ENCODE results near the gene ERBIN.
A peak's percentile ranks its signal among the peaks of the same experiment; 100 is the strongest.
"Not testable (repeated sequence)": the region's sequence is repeated elsewhere in the genome, so short reads cannot be mapped to it uniquely, and the experiment has no call there.

Gene ERBIN

DNA sequence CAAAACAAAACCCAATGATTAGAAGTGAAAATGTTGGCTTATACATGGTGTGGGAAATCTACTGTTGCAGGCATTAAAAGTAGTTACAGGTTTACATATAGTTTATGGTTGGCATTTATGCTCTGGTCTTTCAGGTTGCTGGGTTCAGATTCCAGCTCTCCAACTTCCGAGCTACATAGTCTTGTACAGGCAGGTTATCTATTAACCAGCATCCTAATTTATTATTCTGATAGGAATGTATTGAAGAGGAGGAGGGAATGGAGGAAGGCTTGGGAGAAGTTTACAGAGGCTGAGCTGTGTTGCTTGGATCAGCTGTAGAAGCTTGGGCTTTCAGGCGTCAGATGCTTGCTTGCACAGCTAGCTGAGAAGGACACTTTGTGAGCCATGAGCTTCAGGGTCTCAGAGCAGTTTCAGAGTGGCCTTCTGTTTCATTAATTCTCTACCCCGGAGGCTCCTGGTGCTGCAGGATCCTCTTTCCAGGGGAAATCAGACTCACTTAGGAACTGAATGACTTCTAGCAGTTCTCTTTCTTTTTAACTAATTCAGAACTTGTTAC is 11.7 kb upstream of the ERBIN start:
- Histone ChIP-seq H3K4me3 (ENCODE audit: insufficient read depth, low read depth, low read length, poor library complexity, severe bottlenecking) (no peak overlapping the region), H3K36me3 (ENCODE audit: control insufficient read depth, insufficient read depth, low read length) (no peaks in the 10 kb centered on the region), H3K27me3 (replicated peaks; ENCODE audit: control insufficient read depth, insufficient read depth, low read length, poor library complexity, severe bottlenecking) (no peaks in the 10 kb centered on the region), H3K9me3 (ENCODE audit: control insufficient read depth, low read length) (no peaks in the 10 kb centered on the region), H3K4me1 (ENCODE audit: control insufficient read depth, insufficient read depth, low read length, poor library complexity, severe bottlenecking) (no peaks in the 10 kb centered on the region), H3K27ac (ENCODE audit: insufficient read depth, low read length, poor library complexity, severe bottlenecking) (no peak overlapping the region)
- no peak for DNase-seq

DNA sequence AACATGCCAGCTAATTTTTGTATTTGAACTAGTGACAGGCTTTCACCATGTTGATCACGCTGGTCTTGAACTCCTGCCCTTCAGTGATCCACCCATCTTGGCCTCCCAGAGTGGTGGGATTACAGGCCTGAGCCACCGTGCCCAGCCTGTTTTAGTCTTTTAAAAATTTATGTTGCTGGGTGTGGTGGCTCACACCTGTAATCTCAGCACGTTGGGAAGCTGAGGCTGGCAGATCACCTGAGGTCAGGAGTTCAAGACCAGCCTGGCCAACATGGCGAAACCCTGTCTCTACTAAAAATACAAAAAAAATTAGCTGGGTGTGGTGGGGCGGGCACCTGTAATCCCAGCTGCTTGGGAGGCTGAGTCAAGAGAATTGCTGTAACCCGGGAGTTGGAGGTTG is 10.7 kb upstream of the ERBIN start:
- H3K9me3 ChIP-seq (ENCODE audit: control insufficient read depth, low read length); H3K27me3 ChIP-seq (replicated peaks; ENCODE audit: control insufficient read depth, insufficient read depth, low read length, poor library complexity, severe bottlenecking); DNase-seq; H3K4me3 ChIP-seq (ENCODE audit: insufficient read depth, low read depth, low read length, poor library complexity, severe bottlenecking); H3K4me1 ChIP-seq (ENCODE audit: control insufficient read depth, insufficient read depth, low read length, poor library complexity, severe bottlenecking); H3K36me3 ChIP-seq (ENCODE audit: control insufficient read depth, insufficient read depth, low read length); H3K27ac ChIP-seq (ENCODE audit: insufficient read depth, low read length, poor library complexity, severe bottlenecking): not testable (repeated sequence)

DNA sequence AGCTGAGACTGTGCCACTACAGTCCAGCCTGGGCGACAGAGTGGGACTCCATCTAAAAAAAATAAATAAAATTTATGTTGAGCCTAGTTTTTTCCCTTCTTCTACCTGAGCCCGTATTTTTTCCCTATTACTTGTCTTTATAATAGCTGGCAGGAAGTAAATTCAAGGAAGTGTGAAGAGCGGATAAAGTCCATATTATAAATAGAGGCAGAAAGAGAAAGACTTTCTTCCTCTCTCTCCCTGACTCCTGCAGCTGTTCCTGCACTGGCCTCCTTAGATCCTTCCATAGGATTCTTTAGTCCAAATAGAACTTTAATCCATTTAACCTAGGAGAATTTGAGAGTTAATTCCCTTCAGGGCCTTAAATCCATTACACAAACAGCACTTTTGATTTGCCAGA is 10.3 kb upstream of the ERBIN start:
- Histone ChIP-seq H3K27ac (ENCODE audit: insufficient read depth, low read length, poor library complexity, severe bottlenecking) (no peak overlapping the region), H3K27me3 (replicated peaks; ENCODE audit: control insufficient read depth, insufficient read depth, low read length, poor library complexity, severe bottlenecking) (no peaks in the 10 kb centered on the region), H3K9me3 (ENCODE audit: control insufficient read depth, low read length) (no peaks in the 10 kb centered on the region), H3K4me3 (ENCODE audit: insufficient read depth, low read depth, low read length, poor library complexity, severe bottlenecking) (no peak overlapping the region), H3K36me3 (ENCODE audit: control insufficient read depth, insufficient read depth, low read length) (no peaks in the 10 kb centered on the region), H3K4me1 (ENCODE audit: control insufficient read depth, insufficient read depth, low read length, poor library complexity, severe bottlenecking) (no peaks in the 10 kb centered on the region)
- no peak for DNase-seq

DNA sequence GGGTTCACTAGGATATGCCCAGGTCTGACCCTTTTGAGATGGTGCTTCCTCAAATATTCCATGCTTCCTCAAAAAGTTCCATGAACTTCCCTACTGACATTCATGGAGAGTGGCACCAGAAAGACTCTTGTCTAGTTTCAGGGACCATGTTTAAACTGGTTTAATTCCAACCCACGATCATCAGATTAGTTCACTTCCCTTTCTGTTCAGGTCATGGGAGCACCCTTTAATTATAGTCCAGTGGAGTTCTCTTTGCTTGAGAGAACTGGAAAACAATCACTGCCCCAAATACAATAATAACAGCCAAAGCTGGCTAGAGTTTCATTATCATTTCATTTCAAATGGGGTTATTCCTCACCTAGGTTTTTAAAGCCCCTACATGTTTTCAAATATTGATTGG is 9.7 kb upstream of the ERBIN start:
- Histone ChIP-seq H3K27me3 (replicated peaks; ENCODE audit: control insufficient read depth, insufficient read depth, low read length, poor library complexity, severe bottlenecking) (no peaks in the 10 kb centered on the region), H3K9me3 (ENCODE audit: control insufficient read depth, low read length) (no peaks in the 10 kb centered on the region), H3K4me1 (ENCODE audit: control insufficient read depth, insufficient read depth, low read length, poor library complexity, severe bottlenecking) (no peaks in the 10 kb centered on the region), H3K4me3 (ENCODE audit: insufficient read depth, low read depth, low read length, poor library complexity, severe bottlenecking) (no peak overlapping the region), H3K27ac (ENCODE audit: insufficient read depth, low read length, poor library complexity, severe bottlenecking) (no peak overlapping the region), H3K36me3 (ENCODE audit: control insufficient read depth, insufficient read depth, low read length) (no peaks in the 10 kb centered on the region)
- DNase-seq = no peak

DNA sequence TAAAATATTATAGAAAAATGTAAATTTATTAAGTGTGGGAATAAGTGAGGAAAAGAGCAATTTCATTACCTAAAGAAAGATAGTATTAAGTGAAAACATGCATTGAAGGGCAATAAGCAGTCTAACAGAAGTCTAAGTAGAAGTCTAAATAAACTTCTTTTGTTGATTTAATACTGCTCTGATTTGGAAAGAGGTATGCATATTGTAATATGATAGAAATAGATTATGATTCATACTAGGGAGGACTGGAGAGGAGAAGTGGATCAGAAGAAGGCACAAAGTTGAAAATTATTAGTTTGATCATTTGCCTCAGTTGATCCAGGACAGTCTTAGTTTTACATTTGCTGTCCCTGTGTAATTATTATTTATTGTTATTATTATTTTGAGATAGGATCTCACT is 6.6 kb upstream of the ERBIN start:
- no peak overlapping the region for H3K27ac ChIP-seq (ENCODE audit: insufficient read depth, low read length, poor library complexity, severe bottlenecking)
- no peaks in the 10 kb centered on the region for H3K27me3 ChIP-seq (replicated peaks; ENCODE audit: control insufficient read depth, insufficient read depth, low read length, poor library complexity, severe bottlenecking)
- no peaks in the 10 kb centered on the region for H3K36me3 ChIP-seq (ENCODE audit: control insufficient read depth, insufficient read depth, low read length)
- no peaks in the 10 kb centered on the region for H3K9me3 ChIP-seq (ENCODE audit: control insufficient read depth, low read length)
- DNase-seq = no peak
- no peaks in the 10 kb centered on the region for H3K4me1 ChIP-seq (ENCODE audit: control insufficient read depth, insufficient read depth, low read length, poor library complexity, severe bottlenecking)
- no peak overlapping the region for H3K4me3 ChIP-seq (ENCODE audit: insufficient read depth, low read depth, low read length, poor library complexity, severe bottlenecking)

DNA sequence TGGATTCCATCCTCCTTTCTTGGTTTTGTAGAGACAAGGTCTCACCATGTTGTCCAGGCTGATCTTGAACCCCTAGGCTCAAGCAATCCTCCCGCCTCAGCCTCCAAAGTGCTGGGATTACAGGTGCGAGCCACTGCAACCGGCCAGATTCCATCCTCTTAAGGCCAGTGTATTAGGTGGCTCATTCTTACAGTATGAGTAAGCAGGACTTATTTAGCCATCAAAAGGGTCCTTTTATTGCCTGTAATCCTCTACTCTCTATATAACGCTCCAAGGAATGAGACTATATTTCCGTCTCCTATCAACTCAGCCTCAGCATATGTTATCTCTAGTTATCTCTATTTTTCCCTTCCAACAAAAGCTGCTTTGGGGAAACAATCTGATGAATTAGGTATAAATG is 3.0 kb upstream of the ERBIN start:
- Histone ChIP-seq H3K4me3 (ENCODE audit: insufficient read depth, low read depth, low read length, poor library complexity, severe bottlenecking) (no peak overlapping the region), H3K27ac (ENCODE audit: insufficient read depth, low read length, poor library complexity, severe bottlenecking) (no peak overlapping the region), H3K27me3 (replicated peaks; ENCODE audit: control insufficient read depth, insufficient read depth, low read length, poor library complexity, severe bottlenecking) (no peaks in the 10 kb centered on the region), H3K4me1 (ENCODE audit: control insufficient read depth, insufficient read depth, low read length, poor library complexity, severe bottlenecking) (no peaks in the 10 kb centered on the region), H3K9me3 (ENCODE audit: control insufficient read depth, low read length) (no peaks in the 10 kb centered on the region), H3K36me3 (ENCODE audit: control insufficient read depth, insufficient read depth, low read length) (no peaks in the 10 kb centered on the region)
- DNase-seq = no peak

DNA sequence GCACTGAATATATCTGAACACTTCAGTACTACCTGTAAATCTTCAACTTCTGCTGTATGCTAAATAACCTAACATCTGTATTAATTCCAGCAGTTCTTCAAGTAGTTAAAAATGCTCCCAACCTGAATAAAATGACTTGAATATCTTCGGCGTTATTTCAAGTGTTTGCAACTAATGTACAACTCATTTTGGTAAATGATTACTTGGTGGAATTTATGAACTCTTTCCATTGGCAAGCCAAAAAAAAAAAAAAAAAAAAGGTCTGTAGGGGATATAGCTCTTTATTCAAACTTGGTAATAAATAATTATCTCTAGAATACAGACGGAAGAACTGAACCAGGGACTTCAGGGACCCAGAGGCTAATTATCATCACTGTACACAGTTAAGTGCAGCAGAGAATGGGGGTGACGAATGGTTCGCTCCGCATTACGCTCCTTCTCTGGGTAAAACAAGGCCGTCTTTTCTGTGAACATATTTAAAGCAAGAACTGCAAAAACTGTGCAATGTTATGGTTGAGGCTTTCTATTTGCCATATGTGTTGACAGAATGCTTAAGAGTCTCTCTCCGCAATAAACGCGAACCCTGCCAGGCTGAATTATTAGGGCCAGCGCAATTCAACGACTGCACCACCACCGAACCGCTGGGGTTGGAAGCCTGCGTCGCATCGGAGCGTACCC is 1.9 kb upstream of the ERBIN start:
- Histone ChIP-seq H3K4me3 (ENCODE audit: insufficient read depth, low read depth, low read length, poor library complexity, severe bottlenecking) (peak overlapping the region; percentile 61), H3K36me3 (ENCODE audit: control insufficient read depth, insufficient read depth, low read length) (no peaks in the 10 kb centered on the region), H3K9me3 (ENCODE audit: control insufficient read depth, low read length) (no peaks in the 10 kb centered on the region), H3K27ac (ENCODE audit: insufficient read depth, low read length, poor library complexity, severe bottlenecking) (peak overlapping the region; percentile 81), H3K4me1 (ENCODE audit: control insufficient read depth, insufficient read depth, low read length, poor library complexity, severe bottlenecking) (no peaks in the 10 kb centered on the region), H3K27me3 (replicated peaks; ENCODE audit: control insufficient read depth, insufficient read depth, low read length, poor library complexity, severe bottlenecking) (no peaks in the 10 kb centered on the region)
- no peak for DNase-seq

DNA sequence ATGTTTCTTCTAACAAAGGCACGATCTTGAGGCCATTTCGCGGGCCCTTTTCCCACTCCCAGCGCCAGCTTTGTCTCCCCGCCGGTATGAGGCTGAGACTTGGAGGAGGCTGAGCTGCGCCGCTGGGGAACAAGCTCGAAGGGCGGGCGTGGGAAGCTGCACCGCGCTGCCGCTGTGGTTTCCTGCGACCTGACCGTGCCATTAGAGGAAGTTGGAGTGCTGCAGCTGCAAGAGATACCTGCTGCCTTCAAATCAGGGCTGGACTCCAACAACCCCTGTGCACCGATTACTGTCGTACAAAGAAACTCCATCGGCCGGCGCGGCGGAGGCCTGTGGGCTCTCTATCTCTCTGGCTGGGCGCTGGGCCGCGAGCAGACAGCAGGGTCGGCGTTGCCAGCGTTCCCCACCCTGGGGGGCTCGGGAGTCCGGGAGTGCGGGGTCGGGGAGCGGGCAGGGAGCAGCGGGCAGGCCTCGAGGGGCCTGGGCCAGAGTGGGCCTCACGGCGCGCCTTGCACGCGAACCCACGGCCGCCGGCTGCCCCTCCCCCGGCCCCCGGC is 1.3 kb upstream of the ERBIN start:
- Histone ChIP-seq H3K4me3 (ENCODE audit: insufficient read depth, low read depth, low read length, poor library complexity, severe bottlenecking) (peak overlapping the region; percentile 61), H3K36me3 (ENCODE audit: control insufficient read depth, insufficient read depth, low read length) (no peaks in the 10 kb centered on the region), H3K4me1 (ENCODE audit: control insufficient read depth, insufficient read depth, low read length, poor library complexity, severe bottlenecking) (peaks cover 4% of the 10 kb centered on the region), H3K9me3 (ENCODE audit: control insufficient read depth, low read length) (no peaks in the 10 kb centered on the region), H3K27me3 (replicated peaks; ENCODE audit: control insufficient read depth, insufficient read depth, low read length, poor library complexity, severe bottlenecking) (no peaks in the 10 kb centered on the region), H3K27ac (ENCODE audit: insufficient read depth, low read length, poor library complexity, severe bottlenecking) (peak overlapping the region; percentile 81)
- peak; percentile 65 to 67 (median 65) for DNase-seq

DNA sequence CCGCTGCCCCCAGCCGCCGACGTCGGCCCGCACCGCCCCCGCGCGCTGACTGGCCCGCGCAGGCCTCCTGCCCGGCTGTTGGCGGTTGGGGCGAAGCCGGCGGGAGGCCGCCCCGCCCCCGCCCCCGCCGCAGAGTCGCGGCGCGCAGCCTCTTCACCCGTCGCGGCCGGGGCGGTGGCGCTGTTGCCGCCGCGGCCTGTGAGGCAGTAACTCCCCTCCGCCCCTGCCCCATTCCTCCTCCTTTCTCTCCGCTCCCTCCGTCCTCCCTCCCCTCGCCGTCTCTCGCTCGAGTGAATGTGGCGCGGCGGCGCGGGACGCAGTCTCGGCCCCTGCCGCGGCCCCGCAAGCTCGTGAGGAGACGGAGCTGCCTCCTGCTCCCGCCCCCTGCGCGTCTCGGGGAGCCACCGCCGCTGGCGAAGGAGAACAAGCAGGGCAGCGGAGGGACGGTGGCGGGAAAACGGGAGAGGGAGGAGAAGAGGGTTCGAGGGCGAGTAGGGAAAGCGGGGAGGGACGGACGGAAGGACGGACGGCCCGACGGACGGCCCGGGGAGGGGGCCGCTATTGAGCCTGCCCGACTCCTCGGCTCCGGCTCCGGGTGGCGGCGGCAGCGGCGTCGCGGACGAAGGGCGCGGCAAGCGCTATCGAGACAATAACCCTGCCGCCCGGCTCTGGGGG is 637 bp upstream of the ERBIN start:
- no peaks in the 10 kb centered on the region for H3K27me3 ChIP-seq (replicated peaks; ENCODE audit: control insufficient read depth, insufficient read depth, low read length, poor library complexity, severe bottlenecking)
- peak overlapping the region; percentile 97 for H3K27ac ChIP-seq (ENCODE audit: insufficient read depth, low read length, poor library complexity, severe bottlenecking)
- no peaks in the 10 kb centered on the region for H3K9me3 ChIP-seq (ENCODE audit: control insufficient read depth, low read length)
- peak; percentile 74 to 77 (median 75) for DNase-seq
- H3K4me1 ChIP-seq (ENCODE audit: control insufficient read depth, insufficient read depth, low read length, poor library complexity, severe bottlenecking) = peaks cover 7% of the 10 kb centered on the region
- peak overlapping the region; percentile 86 for H3K4me3 ChIP-seq (ENCODE audit: insufficient read depth, low read depth, low read length, poor library complexity, severe bottlenecking)
- no peaks in the 10 kb centered on the region for H3K36me3 ChIP-seq (ENCODE audit: control insufficient read depth, insufficient read depth, low read length)

DNA sequence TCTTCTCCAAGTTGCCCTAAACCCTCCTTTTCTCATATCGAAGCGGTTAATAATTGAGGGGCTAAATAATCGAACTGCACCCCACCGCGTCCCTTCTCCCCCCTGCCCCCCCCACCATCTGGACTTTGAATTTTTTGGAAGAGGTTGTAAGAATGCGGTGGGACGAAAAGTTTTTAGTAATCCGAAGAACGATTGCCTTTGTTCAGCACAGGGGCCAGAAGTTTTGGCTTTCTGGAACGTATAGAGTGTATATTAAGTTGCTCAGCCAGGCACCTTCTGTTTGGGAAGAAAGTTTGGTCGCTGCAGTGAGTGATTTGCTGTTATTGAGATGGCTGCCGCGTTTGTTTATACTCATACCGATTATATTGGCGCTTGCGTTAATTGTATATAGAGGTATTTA is 518 bp downstream of the ERBIN start:
- H3K27ac ChIP-seq (ENCODE audit: insufficient read depth, low read length, poor library complexity, severe bottlenecking) = peak overlapping the region; percentile 97
- H3K9me3 ChIP-seq (ENCODE audit: control insufficient read depth, low read length) = no peaks in the 10 kb centered on the region
- peaks cover 7% of the 10 kb centered on the region for H3K4me1 ChIP-seq (ENCODE audit: control insufficient read depth, insufficient read depth, low read length, poor library complexity, severe bottlenecking)
- no peaks in the 10 kb centered on the region for H3K36me3 ChIP-seq (ENCODE audit: control insufficient read depth, insufficient read depth, low read length)
- H3K4me3 ChIP-seq (ENCODE audit: insufficient read depth, low read depth, low read length, poor library complexity, severe bottlenecking) = peak overlapping the region; percentile 86
- no peak for DNase-seq
- H3K27me3 ChIP-seq (replicated peaks; ENCODE audit: control insufficient read depth, insufficient read depth, low read length, poor library complexity, severe bottlenecking) = no peaks in the 10 kb centered on the region
